Adipose tissue (tissue), 3 donors: ENCODE measurements around the gene SCARB2. TPM values are rescaled to one million over a fixed set of nuclear protein-coding genes. Genes with fewer than 3 reads are reported as not detected.

Source experiments
- H3K27ac ChIP-seq: one replicate; pipeline ENCODE4 v1.5.1; 2013; ENCODE audit warnings: low read depth, low read length
- WGBS, 3 donors: extraction: QIAGEN DNeasy Blood & Tissue Kit; methylation state at CpG; one replicate each; pipeline ENCODE4 v1.1.7; 2013; 5-methylcytosine and 5-hydroxymethylcytosine counted together
- polyA plus RNA-seq, 3 donors: library from polyadenylated mRNA; stranded (reverse); fragments of 200-250 nt; gene quantifications; one replicate each; pipeline ENCODE4 v1.2.3, GENCODE V29; 2013
- donor health status: healthy with polysubstance abuse.
- donor health status: Bipolar disorder and iron deficiency.
- donor health status: healthy.

SCARB2 gene
- polyA plus RNA-seq, 3 donors = 38.5 to 64.8 (median 63.9) TPM

DNA sequence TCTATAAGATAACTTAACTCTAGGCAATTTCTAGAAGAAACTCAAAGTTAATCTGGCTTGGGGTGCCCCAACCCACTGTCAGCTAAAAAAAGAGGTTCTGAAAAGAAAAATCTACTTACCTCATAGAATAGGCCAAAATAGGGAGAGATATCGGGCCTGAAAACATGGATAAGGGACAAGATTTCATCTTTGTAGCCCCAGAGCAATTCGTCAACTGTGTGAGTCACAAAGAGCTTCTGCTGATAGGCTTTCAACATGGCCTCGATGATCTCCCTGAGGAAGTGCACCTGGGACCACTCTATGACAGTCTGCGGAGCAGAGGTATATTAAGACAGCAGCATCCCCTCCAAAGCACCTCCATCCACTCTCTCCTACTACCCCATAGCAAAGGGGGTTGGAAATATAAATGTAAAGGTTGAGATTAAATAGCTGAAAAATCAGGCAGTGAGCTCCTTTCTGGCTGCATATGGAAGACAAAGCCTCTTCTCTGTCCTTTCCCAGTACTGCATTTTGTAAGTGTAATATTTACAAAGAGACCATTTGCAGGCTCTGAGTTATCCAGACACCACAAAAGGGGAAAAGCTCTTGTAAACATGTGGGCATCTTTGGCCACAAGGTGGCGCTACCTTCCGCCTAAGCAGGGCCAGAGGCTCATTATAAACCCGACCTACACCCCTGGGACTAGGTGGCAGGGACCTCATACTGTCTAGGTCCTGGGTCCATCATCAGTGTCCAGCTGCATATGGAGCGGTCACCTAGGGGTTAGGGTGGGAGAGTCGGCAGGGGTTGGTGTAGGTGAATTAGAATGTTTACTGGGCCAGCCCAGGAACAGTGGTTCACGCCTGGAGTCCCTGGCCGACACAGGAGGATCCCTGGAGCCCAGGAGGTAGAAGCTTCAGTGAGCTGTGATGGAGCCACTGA, 34.0 kb downstream of the SCARB2 start:
- no peak overlapping the region for H3K27ac ChIP-seq
- 49 to 62% (median 57%) methylated on average over 11 of the region's 11 CpGs for WGBS, 3 donors

DNA sequence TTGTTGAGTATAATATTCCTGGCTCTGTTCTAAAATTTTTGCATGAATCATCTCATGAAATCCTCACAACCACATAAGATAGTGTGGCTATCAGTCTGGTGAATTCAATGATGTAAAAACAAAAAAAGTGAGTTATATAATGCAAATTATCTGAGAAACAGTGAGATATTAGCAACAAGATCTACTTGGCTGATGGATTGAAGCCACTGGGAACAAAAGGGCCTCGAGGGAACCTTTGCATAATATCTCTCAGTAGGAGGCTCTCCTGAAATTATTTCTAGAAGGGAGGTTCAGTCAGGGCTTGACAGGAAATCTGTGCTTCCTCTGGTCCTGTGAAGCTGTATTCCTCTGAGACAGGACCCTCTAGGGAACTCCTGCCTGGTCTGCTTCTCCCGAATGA, 35.3 kb downstream of the SCARB2 start:
- WGBS, 3 donors = 36 to 63% (median 40%) methylated on average over 2 of the region's 2 CpGs
- H3K27ac ChIP-seq = no peak overlapping the region

DNA sequence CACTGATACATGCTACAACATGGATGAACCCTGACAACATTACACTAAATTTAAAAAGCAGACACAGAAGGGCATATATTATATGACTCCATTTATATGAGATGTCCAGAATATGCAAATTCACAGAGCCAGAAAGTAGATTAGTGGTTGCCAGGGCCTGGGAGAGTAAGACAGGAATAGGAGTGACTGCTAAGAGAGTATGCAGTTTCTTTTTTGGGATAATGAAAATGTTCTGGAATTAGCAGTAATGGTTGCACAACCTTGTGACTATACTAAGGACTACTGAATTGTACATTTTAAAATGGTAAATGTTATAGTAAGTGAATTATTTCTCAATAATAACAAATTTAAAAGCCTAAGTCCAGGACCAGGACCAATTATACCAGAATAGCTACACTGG, 35.9 kb downstream of the SCARB2 start:
- H3K27ac ChIP-seq = no peak overlapping the region

DNA sequence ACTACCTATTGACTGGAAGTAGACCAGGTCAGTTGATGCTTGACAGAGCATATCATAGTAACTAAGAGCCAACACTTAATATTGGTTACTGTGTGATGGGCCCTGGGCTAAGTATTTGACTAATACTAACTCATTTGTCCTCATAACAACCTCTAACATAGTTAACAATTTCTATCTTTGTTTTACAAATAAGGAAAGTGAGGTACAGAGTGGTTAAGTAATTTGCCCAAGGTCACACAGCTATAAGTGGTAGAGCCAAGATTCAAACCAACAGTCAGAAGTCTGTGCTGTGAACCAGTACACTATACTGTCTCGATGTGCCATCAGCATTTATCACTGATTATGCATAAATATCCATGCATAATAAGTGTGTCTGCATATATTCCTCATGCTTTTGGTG, 38.3 kb downstream of the SCARB2 start:
- WGBS, 3 donors = 94 to 100% (median 97%) methylated on average over 1 of the region's 1 CpG
- H3K27ac ChIP-seq = no peak overlapping the region

DNA sequence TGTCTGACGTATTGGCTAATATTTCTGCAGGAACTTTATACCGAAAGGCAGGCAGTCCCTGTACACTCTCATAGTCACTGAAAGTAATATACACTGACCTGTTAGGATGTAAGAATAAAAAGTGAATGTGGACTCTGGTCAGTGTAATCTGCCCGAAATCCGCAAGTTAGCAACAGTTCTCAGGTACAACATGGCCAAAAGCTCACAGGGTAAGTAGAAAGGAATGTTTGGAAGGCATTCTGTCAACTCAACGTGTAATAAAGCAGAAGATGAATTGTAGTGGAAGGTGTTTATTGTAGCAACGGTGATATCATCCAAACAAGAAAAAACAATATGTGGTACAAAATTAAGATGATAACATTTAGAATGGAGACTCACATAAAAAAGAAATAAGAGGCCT, 39.4 kb downstream of the SCARB2 start:
- WGBS, 3 donors = 79 to 88% (median 87%) methylated on average over 6 of the region's 6 CpGs
- H3K27ac ChIP-seq = no peak overlapping the region

DNA sequence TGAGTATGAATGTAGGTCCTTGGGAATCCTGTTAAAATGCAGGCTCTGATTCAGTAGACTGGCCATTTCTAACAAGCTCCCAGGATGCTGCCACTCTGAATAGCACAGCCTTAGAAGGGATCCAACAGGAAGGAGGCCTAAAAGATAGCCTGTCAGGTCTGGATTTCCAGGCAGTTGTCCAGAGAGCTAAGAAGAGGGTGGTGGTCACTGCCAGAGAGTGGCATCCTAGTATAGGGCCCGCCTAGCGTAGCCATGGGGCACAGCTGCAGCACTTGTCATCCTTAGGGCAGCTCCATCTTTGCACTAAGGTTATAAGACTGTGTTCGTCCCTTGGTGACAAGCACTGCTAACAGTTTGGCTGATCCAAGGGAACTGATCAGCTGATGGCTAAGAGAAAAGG, 44.9 kb downstream of the SCARB2 start:
- 96 to 100% (median 98%) methylated on average over 3 of the region's 3 CpGs for WGBS, 3 donors
- no peak overlapping the region for H3K27ac ChIP-seq

DNA sequence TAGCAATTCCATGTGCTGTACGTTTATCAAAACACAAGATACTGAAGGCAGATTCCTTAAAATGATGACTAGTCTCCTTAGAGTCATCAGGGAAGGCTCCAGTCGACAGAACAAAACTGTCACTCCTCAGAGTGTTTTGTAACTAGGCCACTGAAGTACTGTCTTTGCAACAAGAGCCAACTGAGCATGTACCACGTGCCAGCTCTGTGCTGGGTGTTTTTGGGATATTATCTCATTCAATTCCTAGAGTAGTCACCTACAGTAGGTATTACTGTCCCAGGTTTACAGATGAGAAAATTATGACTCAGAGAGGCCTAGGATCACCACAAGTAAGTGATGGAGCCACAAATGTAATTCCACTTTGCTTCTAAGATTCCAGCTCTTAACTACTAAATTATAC, 47.1 kb downstream of the SCARB2 start:
- H3K27ac ChIP-seq = no peak overlapping the region

DNA sequence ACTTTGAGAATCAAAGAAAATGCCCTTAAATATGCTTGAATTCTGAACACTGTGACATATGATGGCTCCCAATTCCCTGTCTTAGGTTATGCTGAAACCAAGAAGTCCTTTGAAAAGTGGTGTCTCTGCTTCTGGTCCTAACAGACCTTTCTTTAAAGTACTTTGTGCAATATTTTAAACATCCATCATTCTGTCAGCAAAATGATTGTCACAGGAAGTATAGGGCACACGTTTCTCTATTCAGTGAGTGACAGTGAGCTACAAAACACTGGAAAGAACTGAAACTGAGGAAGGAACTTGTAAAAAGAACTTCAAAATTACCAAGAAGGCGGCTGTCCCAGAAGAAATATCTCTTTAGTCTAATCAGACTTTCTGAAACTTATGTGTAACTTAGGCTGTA, 53.3 kb downstream of the SCARB2 start:
- 13 to 46% (median 35%) methylated on average over 2 of the region's 2 CpGs for WGBS, 3 donors
- no peak overlapping the region for H3K27ac ChIP-seq

More for the DNA sequence above, 47.1 kb downstream of the SCARB2 start:
- 87 to 89% (median 88%) methylated on average over 3 of the region's 3 CpGs for WGBS, 3 donors

DNA sequence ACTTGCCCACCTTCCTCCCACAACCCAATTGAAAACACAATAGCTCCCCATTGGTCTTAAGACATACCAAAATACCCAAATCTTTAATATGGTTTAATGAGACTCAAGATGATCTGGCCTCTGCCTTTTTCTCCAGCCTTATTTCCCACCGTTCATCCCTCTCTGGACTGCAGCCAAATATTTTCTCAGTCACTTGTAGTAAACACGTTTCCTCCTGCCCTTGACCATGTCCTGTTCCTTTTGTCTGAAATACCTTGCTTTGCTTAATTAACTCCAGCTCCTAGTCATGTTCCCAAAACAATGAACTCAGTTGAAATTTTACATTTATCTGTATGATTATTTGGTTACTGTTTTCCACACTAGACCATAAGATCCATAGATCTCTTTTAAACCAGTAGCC, 57.0 kb downstream of the SCARB2 start:
- WGBS, 3 donors = 6 to 10% (median 9%) methylated on average over 2 of the region's 2 CpGs
- H3K27ac ChIP-seq = no peak overlapping the region

DNA sequence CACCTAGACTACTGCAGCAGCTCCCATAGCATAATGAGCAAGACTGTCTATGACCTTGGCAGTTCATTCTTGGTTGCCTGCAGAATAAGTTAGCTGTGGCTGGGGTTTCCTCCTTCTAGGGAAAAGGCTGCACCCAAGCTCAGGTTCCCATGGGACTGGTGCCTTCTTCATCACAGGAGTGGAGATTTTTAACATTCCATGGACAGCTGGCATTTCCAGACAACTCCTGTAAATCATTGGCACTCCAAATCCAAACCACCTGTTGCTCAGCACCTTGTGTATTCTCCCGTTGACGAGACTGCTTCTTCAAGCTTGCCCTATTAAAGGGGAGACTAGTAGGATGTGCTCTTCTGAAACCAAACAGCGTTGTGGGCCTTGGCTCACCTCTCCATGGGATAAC, 57.6 kb downstream of the SCARB2 start:
- 66 to 92% (median 86%) methylated on average over 3 of the region's 3 CpGs for WGBS, 3 donors
- no peak overlapping the region for H3K27ac ChIP-seq

DNA sequence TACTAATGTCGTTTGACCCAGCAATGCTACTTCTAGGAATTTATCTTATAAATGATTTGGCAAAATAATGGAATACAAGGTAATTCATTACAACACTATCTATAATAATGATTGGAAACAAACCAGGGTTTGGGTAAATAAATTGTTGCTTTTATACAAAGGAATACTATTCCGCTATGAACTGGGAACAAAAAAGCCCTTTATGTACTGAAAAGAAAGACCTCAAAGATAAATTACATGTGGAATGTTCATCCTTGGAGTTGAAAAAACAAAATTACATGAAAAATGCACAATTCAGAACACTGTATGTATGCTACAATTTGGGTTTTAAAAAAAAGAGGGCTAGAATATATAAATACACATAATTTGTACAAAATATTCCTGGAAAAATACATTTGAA, 60.3 kb downstream of the SCARB2 start:
- WGBS, 3 donors = 66 to 93% (median 93%) methylated on average over 2 of the region's 2 CpGs
- H3K27ac ChIP-seq = no peak overlapping the region

DNA sequence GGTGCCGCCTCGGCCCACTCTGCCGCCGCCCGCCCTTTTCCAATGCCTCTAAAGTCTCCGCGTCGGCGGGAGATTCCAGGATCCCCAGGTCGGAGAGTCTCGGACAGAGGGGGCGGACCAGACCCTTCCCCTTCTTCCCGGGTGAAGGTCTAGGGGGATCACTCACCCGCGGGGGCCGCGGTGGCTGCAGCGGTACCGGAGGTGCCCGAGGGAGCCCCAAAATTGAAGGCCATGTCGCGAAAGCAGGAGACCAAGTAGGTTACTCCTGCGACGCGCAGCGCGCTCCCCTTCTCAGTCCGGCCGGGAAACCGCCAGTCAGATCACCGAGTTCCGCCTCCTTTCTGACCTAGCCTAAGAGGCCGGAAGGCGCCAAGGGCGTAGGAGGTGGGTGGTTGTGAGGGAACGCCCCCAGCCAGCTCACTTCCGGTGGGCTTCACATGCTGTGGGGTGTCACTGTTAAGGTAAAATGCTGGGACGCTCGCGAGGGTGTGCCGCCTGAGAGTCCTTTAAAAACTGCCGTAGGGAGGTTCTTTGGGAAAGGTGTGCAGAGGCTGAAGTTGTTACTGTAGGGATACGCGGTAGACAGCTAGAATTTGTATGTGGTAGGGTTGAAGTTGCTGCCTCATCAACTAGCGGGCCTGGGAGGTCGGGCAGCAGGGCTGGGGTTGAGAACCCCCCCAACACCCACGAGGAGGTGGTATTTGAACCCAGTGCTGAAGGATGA, 65.3 kb downstream of the SCARB2 start, which contains the start of gene NUP54:
Gene NUP54, minus strand, starts transcription at position 256 of the 724 bp plus-strand sequence. Its CDS starts 23 bp downstream, at position 233.
- H3K27ac ChIP-seq = peak within 1 kb of the TSS; percentile 1
- 0 to 1% (median 0%) methylated on average over 47 of the region's 47 CpGs for WGBS, 3 donors

DNA sequence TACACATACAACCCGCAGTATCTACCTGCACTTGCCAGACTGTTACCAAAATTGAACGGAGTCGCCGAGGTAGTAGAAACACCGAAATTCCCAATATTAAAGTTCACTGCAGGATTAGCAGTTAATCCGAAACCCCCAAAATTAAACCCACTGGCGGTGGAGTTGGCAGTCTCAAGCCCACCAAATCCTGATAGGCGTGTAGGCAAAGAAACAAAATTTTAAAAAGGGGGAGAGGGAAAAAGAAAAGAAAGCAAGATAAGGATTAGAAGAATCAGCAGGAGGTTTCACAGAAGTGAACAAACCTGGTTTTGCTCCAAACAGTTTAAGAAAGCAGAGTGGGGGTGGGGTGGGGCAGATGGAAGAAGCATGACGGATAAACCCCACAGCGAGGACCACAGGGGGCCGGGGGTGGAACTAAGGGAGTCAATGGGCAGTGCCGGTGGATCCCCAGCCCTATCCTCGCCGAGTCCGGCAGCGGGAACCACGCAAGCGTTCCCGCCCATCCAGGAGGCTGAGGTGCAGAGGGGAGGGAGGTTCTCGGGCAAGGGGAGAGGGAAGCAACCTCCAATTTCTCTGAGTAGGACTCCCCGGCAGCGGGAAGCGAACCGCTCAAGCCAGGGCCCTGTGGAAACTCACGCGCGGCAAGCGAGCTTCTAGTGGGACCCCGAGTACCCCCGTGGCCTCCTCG, 66.0 kb downstream of the SCARB2 start:
- peak overlapping the region; percentile 1 for H3K27ac ChIP-seq
- WGBS, 3 donors = 0 to 1% (median 0%) methylated on average over 31 of the region's 31 CpGs

DNA sequence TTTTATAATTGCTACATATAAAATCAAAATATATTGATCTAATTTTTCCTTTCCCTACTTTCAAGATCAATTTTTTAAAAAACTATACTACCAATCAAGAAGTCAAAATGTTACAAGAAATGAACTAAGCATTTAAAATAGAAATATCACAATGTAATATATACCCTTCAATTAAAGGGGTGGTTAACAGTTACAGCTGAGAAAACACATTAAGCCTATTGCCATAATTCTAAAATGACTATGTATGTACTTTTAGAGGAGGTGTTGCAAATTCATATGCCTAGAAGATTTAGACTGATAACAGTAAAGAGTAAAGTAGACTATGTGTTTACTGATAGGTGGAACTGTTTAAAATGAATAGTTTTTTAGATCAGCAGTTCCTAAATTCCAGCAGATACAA, 69.1 kb downstream of the SCARB2 start:
- H3K27ac ChIP-seq = no peak overlapping the region

DNA sequence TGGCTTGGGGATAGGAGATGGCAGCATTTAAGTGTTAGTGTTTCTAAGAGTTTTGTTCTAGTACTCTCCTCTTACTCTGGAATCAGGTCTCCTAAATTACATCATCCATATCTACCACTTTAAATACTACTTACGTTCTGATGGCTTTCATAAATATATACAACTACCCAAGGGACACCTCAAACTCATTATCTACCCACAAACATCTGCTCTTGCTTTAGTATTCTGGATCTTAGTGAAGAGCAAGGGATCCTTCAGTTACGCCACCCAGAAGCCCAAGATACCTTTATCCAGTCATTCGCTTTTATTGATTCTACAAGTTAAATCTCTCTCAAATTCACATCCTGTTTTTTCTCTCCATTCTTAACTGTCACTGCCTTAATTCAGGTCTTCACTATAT, 72.4 kb downstream of the SCARB2 start:
- WGBS, 3 donors = 91 to 98% (median 97%) methylated on average over 3 of the region's 3 CpGs

DNA sequence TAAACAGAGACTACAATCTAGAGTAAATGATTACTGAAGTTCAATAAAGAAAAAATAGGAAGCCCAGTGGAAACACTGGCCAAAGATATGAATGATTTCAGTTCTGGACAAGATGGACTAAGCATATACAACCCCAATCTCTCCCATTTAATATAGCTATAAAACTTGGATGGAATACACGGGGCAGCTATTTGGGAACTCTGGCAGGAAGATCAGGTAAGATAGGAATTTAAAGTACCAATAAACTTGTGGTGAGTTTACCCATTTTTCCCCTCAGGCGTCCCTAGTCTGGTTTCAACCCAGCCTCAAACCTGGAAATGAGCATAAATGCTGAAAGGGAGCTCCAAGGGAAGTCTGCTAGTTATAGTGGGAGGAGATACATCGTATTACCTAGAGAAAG, 85.9 kb downstream of the SCARB2 start:
- no peak overlapping the region for H3K27ac ChIP-seq
- WGBS, 3 donors = 95 to 98% (median 97%) methylated on average over 3 of the region's 3 CpGs

More for the DNA sequence above, 72.4 kb downstream of the SCARB2 start:
- H3K27ac ChIP-seq = no peak overlapping the region

DNA sequence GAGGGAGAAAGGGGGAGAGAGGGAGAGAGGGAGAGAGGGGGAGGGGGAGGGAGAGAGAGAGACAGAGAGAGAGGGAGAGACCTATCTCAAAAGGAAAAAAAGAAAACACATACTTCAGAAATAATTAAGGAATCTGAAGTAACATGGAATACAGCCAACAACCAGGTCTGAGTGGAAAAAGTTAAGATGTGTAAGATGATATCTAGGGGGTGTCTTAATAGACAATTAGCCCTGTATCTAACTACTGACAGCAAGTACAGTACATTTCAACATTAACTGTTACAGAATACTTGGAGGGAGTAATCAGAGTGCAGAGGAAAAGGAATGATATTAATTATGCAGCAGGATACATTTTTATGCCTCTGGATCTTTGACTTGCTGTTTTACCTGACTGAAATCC, 87.8 kb downstream of the SCARB2 start:
- no peak overlapping the region for H3K27ac ChIP-seq

DNA sequence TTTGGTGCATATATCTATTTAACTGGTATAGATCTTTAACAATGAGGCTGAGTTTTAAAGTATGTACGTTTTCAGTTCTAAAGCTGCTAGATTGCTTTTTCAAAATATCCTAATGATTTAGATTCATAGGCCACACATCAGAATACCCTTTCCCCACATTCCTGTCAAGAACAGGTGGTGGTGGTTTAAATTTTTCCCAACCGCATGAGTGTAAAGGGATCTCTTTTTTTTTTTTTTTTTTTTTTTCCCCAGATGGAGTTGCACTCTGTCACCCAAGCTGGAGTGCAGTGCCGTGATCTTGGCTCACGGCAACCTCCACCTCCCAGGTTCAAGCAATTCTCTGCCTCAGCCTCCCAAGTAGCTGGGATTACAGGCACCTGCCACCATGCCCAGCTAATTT, 93.4 kb downstream of the SCARB2 start:
- H3K27ac ChIP-seq = no peak overlapping the region
- 52 to 98% (median 92%) methylated on average over 4 of the region's 4 CpGs for WGBS, 3 donors

DNA sequence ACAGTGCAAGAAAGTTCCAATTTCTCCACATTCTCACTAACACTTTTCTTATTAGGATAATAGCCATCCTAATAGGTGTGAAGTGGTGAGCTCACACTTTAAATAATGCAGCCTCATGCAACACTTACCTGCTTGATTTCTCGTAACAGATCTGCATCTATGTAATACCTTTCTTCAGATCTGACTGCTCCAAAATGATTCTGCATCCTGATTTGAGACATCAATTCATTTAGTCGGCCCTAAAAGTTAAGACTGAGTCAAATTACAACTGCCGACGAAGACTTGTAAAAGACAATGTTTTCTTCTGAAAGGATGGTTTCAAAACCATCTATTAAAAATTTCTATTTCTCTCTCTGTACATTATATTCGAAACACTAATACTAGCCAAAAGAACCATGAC, 96.1 kb downstream of the SCARB2 start:
- 97 to 98% (median 97%) methylated on average over 5 of the region's 5 CpGs for WGBS, 3 donors
- H3K27ac ChIP-seq = no peak overlapping the region
